Suppressor macrophage treated with lipopolysaccharide for 1 hour (primary cell): ENCODE measurements around the gene SLC49A4.

Experiments used
- DNase-seq, 3 donors: peaks; one replicate each; pipeline ENCODE4 v3.0.0-alpha.2; 2020 to 2022

Gene SLC49A4

DNA sequence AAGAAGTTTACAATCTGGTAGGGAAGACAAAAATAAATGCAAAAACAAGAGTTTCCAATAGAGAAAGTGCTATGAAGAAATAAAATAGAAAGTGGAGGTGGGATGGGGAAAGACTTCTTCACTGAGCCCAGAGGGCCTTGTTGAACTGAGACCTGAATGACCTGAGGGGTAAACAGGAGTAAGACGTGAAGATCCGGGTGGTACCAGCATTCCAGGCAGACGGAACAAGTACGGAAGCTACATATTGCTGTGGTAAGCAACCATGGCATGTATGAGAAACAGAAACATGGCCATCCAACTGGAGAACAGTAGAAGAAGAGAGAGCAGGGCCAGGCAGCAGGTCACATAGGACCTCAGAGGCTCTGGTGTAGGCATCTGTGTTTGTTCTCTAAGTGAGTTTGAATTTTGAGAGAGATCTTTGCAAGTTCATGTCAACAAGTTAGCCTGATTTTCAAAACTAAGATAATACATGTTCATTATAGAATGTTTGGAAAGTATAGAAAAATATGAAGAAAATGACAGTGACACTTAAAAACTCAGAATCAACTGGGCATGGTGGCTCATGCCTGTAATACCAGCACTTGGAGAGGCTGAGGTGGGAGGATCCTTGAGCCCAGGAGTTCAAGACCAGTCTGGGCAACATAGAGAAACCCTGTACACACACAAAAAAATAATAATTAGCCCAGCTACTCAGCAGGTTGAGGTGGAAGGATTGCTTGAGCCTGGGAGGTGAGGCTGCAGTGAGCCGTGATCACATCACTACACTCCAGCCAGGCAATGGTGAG lies 64.3 kb downstream of the SLC49A4 start:
- no peak for DNase-seq

DNA sequence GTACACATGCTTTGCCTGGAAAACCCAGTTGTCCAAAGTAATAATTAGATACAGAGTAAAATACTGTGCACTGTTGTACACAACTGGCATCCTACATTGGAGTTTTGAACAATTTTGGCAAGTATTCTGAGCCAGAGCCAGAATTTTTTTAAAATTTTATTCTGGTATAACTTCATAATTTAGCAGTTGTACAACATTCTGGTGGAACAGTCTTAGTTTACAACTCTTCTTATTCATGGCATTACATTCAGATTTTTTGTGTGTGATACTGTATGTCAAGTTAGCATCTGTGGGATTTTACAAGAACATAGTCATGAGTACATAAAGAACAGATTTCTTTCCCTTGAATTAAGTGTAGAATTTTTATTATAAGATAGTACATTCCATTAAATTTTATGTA lies 67.5 kb downstream of the SLC49A4 start:
- DNase-seq: no peak

DNA sequence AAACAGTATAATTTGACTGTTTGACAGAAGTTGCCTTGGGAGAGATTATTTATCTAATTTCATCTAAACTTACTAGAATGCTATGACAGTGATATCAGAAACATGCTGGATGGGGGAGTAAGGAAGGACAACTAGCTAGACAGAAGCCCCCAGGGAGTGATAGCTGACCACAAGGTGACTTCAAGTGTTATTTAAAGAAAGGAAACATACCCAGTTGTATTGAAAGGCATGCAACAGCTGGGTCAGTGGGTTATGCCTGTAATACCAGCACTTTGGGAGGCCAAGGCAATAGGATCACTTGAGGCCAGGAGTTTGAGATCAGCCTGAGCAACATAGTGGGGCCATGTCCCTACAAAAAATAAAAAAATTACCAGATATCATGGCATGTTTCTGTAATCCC lies 69.6 kb downstream of the SLC49A4 start:
- no peak for DNase-seq

DNA sequence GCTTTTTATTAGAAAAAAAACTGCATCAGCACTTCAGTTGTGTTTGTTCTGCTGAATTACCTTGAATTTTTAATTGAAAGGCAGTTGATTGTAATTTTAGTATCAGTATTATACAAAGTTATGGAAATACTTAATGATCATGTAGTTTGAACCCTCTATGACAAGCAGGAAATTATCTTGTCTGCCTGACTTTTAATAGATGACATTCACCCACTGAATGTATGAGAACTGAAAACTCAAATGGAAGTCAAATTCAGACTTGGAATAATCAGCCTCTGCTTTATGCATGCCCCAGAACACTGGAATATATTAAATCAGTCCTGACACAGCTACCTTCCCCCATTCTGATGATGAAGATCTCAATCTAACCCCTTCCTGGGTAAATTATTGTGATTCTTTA lies 73.5 kb downstream of the SLC49A4 start:
- DNase-seq: no peak

DNA sequence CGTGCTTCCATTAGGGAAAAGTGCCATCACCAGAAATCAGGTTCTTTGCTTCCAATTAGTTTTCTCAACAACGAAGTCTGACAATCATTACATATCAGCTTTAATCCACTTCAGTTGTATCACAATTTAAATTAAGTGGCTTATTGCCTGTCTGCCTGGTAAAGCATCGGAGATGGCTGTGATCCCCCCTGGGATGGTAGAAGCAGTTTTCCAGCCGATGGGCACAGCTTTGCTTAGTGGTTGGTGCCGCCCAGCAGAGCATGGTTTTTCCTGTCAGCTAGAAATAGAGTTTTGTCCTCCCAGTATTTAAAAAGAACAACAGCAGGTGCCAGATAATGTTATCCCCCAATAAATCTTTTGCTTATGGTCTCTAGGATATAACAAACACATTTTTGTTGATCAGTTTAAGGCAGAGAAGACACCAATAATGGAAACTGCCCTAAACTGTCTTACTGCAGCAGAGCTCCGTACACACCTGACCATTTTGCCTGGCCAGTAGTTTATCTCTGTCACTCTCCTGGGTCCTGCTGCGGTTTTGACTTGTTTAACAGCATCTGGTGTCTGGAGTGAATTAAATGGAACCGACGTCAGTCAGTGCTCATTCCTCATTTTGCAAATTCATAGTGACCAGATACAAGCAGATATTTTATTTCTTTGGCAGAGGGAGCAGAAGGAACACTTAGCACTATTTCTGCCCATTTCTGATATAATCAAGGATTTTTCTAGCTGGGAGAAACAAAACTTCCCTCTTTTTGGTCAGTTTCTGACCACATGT lies 79.1 kb downstream of the SLC49A4 start:
- DNase-seq: no peak

DNA sequence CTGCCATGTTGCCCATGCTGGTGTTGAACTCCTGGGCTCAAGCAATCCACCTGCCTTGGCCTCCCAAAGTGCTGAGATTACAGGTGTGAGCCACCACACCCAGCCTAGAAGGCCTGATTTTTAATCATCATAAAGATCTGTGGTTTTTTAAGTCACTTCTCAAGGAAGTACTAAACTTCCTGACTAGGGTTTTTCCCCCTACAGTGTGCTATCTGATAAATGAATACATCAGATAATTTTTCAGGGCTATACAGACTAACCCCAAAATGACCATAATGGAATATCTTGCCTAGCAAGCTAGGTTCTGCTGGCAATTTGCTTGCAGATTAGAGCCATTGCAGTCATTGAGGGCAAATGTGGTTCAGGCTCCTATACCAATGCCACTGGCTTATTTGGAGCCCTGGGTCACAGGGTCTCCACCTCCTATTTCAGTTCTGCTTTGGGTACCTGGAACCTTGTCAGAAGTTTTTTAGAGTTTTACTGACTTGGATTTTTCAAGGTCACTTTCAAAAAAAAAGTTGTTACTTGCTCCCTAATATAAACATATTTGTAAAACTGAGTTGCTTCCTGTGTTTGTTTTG lies 80.8 kb downstream of the SLC49A4 start:
- no peak for DNase-seq

DNA sequence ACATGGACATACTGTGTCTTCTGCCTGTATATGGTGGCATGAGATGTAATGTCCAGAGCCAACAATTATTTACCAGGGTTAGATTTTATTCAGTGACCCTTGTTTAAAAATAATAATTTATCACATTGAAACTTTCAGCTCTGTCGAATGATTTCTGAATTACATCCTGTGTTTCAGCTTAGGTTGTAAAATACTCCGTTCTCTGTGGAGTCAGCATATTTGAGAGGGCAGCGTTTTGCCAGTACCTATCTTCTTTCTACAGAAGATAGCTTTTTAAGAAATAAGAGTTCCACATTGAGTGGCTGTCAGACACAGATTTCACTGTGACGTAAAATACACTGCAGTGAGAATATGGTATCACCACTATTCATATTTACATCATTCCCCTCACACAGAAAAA lies 85.3 kb downstream of the SLC49A4 start:
- no peak for DNase-seq

- DNase-seq: no peak
Observed at GRCh38 chr3:122880624-122881023, 85.8 kb downstream of the SLC49A4 start.

DNA sequence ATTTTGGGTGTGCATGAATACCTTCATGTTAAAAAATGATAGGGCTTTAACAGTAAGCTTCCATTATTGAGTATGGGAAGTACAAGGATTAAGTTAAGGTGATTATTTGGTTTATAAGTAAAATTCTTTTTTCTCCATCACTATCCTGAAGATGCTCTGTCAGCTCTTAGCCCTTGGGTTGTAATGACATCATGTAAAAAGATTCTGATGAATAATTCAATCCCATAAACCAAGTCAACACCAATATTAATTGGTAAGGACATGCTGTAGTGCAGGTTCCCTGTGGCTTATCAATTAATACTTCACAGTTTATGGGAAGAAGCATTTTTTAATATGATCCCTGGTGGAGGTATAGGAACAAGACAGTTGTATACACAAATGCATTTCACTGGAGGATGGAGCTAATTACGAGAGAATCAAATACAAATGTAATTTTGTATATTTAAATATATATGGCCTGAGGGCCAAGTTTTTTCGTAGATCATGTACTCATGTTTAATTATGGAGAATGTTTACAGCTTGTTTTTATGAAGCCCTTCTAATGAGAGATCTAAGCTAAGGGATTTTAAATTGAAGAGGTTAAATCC lies 87.6 kb downstream of the SLC49A4 start:
- no peak for DNase-seq

- DNase-seq: no peak
Observed at GRCh38 chr3:122886251-122886650, 91.4 kb downstream of the SLC49A4 start.

GRCh38 chr3:122886946-122887345 lies 92.1 kb downstream of the SLC49A4 start:
- peak in 1 of 3 donors; percentile 20 for DNase-seq

DNA sequence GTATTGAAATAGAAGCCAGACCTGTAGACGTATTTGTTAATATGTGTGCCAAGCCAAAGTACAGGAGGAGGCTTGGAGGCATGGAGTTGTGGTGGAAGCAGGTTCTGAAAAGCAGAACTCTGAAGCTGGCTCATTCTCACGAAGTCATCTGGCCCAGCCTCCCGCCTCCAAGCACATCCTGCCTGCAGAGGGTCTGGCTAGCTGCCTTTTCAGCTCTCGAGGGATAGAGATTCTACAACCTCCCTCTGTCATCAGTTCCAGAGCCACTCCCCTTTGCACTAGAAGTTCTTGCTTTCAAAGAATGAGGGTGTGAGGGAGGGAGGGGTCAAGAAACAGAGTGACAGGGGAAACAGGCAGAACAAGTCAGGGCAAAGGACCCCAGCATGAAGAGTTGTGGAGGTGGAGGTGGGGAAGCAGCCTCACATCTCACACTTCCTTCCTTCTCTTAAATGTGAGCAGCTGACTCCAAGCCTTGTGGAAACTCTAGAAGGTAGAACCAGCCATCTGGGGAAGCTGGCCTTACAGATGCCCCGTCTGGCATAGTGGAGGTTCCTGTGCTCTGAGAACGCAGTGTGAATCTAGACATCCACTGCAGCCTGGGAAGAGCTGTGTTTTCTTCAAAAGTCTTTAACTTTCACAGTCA lies 95.3 kb downstream of the SLC49A4 start:
- DNase-seq: peak; percentile 62 to 73 (median 66)

GRCh38 chr3:122890720-122891220 lies 95.9 kb downstream of the SLC49A4 start:
- no peak for DNase-seq

- DNase-seq: no peak
Observed at GRCh38 chr3:122892118-122892960, 97.5 kb downstream of the SLC49A4 start.

DNA sequence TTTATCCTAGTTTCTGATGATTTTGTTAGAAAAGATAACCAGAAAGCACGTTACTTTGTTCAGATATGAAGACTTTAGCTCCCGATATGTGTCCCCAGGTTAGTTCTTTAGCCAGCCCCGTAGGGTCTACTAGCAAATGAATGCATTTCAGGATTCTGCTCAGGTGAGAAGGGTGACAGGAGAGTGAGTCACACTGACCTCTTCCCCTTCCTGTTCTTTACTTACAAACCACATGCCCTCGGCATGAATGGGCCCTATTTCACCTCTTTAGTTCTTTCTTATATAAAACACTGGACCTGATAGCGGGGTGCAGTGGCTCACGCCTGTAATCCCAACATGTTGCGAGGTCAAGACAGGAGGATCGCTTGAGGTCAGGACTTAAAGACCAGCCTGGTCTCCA lies 98.4 kb downstream of the SLC49A4 start:
- DNase-seq: no peak

DNA sequence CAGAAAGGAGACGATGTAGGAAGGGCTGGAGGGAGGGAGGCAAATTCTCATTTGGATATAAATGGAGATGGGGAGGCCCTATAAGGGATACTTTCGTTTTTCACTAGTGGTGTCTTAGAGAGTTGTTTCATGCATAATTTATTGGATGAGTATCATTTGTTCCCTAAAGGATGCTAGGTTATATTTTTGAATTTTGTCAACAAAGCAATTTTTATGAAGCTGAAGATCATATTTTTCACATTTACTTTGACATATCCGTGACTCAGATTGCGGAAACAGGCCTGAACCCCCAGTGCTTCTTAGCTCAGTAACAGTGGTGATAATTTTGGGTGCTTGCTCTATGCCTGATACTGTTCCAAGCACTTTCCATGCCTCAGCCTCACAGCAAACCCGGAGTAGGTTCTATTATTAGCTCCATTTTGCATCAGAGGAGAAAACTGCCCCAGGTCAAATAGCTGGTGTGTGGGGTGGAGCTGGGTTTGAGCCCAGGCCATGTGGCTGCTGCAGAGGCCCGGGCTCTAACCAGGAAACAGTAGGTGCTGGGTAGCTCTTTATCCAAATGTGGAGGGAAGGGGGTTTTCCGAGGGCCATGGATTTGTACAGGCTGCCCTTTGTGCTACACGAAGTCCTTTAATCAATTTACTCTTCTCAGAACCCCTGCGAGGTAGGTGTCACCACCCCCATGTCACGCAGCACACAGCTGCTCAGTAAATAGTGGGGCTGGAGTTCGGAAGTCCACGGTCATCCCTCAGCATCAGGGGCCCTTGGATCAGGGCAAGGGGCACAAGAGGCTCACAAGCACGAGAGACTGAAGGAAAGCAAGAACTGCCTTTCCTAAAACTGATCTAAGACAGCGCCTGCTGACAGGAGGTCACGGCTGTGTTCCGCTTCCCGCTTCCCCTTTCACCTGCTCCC lies 99.1 kb downstream of the SLC49A4 start:
- no peak for DNase-seq

- no peak for DNase-seq
Observed at GRCh38 chr3:122898298-122898697, 103.4 kb downstream of the SLC49A4 start.

DNA sequence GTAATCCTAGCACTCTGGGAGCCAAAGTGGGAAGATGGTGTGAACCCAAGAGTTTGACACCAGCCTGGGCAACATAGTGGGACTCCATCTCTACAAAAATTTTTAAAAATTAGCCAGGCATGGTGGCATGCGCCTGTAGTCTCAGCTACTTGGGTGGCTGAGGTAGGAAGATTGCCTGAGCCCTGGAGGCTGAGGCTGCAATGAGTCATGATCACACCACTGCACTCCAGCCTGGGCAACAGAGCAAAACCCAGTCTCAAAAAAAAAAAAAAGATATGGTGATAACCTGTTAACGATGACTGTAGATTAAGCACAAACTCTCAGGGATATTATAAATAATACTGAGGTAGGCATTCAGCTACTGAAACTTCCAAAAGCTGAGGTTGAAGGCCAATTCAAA lies 107.5 kb downstream of the SLC49A4 start:
- DNase-seq: peak in 2 of 3 donors; percentile 21 to 22

DNA sequence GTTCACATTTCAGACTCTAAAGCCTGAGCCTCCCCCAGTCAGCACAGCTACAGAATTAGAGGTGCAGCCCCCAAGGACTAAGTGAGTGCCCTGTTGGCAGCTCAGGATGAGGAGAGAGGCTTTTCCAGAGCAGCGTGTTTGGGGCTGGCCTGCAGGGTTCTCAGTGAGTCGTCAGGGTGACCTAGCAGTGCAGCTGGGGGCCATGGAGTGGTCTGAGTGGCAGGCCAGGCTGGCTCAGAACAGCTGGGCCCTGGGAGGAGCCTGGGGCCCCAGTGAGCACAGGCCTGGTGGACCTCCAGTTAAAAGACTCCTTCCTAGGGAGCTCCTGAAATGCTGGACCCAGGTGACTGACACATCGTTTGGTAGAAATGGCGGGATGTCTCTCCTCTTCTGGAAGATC lies 108.3 kb downstream of the SLC49A4 start:
- DNase-seq: no peak

DNA sequence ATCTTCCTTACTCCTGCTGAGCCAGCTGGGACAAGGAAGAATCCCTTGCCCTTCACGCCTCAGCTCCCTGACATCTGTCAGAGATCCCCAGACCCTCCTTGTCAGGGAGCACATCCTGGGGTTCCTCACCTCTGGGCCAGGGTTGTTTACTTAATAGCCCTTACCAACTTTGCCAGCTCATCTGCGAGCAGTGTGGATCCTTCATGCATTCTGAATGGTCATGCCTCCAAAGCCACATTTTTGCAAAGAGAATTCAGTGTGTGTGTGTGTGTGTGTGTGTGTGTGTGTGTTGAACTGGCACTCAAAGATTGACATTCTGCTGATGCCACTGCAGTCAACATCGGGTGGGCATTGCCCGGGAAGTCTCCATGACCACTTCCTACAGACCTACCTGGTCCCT lies 112.6 kb downstream of the SLC49A4 start:
- DNase-seq: no peak

GRCh38 chr3:122908251-122908650 lies 113.4 kb downstream of the SLC49A4 start:
- no peak for DNase-seq
